Ecto neural progenitor cell (in vitro differentiated cells): ENCODE data around the gene EPO.
A peak's percentile ranks its signal among the peaks of the same experiment; 100 is the strongest.
"Not testable (repeated sequence)": the region's sequence is repeated elsewhere in the genome, so short reads cannot be mapped to it uniquely, and the experiment has no call there.

Source experiments
- DNase-seq: peaks from one replicate; pipeline ENCODE4 v3.0.0-alpha.2; 2018; ENCODE audit warnings: low spot score

The EPO gene

GRCh38 chr7:100683659-100684533 is 36.4 kb upstream of the EPO start:
- no peak for DNase-seq

GRCh38 chr7:100684534-100685042 is 35.7 kb upstream of the EPO start:
- DNase-seq: no peak

GRCh38 chr7:100685049-100685605 is 35.1 kb upstream of the EPO start:
- no peak for DNase-seq

- no peak for DNase-seq
Measured at GRCh38 chr7:100685631-100686145, 34.6 kb upstream of the EPO start.

- DNase-seq: no peak
Measured at GRCh38 chr7:100686201-100686821, 34.0 kb upstream of the EPO start.

GRCh38 chr7:100686822-100687211 is 33.5 kb upstream of the EPO start:
- DNase-seq: no peak

GRCh38 chr7:100687261-100687660 is 33.0 kb upstream of the EPO start:
- DNase-seq: no peak

- no peak for DNase-seq
Measured at GRCh38 chr7:100687751-100688300, 32.4 kb upstream of the EPO start.

- DNase-seq: no peak
Measured at GRCh38 chr7:100688326-100688860, 31.9 kb upstream of the EPO start.

- DNase-seq: no peak
Measured at GRCh38 chr7:100689230-100690135, 30.8 kb upstream of the EPO start.

GRCh38 chr7:100691676-100692577 is 28.3 kb upstream of the EPO start:
- peak; percentile 93 for DNase-seq

GRCh38 chr7:100692578-100692961 is 27.7 kb upstream of the EPO start:
- no peak for DNase-seq

GRCh38 chr7:100693312-100694097 is 26.8 kb upstream of the EPO start:
- DNase-seq: no peak

- DNase-seq: peak; percentile 86
Measured at GRCh38 chr7:100694098-100694745, 26.0 kb upstream of the EPO start, which contains the start of gene GIGYF1. Gene GIGYF1, minus strand, starts transcription at chr7:100694250. Its CDS starts 6,012 bp downstream, at chr7:100688238.

- DNase-seq: no peak
Measured at GRCh38 chr7:100696123-100696521, 24.1 kb upstream of the EPO start.

- DNase-seq: no peak
Measured at GRCh38 chr7:100699018-100699417, 21.2 kb upstream of the EPO start.

- not testable (repeated sequence) for DNase-seq
Measured at GRCh38 chr7:100701089-100701488, 19.2 kb upstream of the EPO start.

- DNase-seq: peak; percentile 93
Measured at GRCh38 chr7:100705320-100705752, 14.9 kb upstream of the EPO start.
